Uterus (tissue), 2 donors: ENCODE results near the gene RNU6-8.

Source experiments
- POLR2A ChIP-seq, 2 donors: fragments of 450-650 bp; IDR thresholded peaks; one replicate each; pipeline ENCODE4 v1.6.1; 2016; ENCODE audit warnings: antibody characterized with exemption in 2 of 2, mild to moderate bottlenecking in 1 of 2, moderate library complexity in 1 of 2
- TF ChIP-seq, protein P1 (sequence below), 4 experiments: fragments of 200-600 bp in 2 of 4; fragments of 450-650 bp in 2 of 4; sonication (generic) in 2 of 4; IDR thresholded peaks; one replicate each; pipeline ENCODE4 v1.5.1; 2016 to 2019; ENCODE audit warnings: antibody characterized with exemption in 4 of 4, mild to moderate bottlenecking in 2 of 4, moderate library complexity in 1 of 4

DNA sequence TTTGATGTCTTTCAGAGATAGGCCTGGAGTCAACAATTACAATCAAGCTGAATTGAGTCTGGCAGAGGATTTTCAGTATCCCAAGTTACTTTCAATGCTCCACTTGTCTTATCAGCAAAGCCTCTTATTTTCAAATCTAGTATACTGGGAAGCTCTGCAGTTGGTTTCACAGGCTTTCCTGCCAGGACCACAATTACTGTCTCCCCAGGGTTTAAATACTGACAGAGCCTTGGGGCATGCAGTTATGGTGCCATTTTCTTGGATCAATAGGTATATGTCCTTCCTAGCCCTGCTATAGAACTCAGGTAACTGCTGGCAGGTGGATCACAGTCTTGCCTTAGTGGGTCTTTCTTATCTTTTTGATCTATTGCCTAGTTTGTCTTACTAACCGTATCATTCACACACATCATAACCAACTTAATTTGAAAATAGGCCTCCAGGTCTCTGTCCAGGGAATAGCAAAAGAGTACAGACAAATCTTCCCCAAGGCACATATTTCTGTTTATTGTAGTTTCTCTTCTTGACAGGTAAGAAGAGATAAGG lies 22.4 kb upstream of the RNU6-8 start:
- TF ChIP-seq, protein P1, sequence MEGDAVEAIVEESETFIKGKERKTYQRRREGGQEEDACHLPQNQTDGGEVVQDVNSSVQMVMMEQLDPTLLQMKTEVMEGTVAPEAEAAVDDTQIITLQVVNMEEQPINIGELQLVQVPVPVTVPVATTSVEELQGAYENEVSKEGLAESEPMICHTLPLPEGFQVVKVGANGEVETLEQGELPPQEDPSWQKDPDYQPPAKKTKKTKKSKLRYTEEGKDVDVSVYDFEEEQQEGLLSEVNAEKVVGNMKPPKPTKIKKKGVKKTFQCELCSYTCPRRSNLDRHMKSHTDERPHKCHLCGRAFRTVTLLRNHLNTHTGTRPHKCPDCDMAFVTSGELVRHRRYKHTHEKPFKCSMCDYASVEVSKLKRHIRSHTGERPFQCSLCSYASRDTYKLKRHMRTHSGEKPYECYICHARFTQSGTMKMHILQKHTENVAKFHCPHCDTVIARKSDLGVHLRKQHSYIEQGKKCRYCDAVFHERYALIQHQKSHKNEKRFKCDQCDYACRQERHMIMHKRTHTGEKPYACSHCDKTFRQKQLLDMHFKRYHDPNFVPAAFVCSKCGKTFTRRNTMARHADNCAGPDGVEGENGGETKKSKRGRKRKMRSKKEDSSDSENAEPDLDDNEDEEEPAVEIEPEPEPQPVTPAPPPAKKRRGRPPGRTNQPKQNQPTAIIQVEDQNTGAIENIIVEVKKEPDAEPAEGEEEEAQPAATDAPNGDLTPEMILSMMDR (IDR thresholded peaks at IDR 0.05): no peak
- no peak for TF ChIP-seq POLR2A (IDR thresholded peaks at IDR 0.05)
